Amniotic epithelial cell (primary cell): ENCODE measurements around the gene DNPH1.
A peak's percentile ranks its signal among the peaks of the same experiment; 100 is the strongest.

Experiments used
- DNase-seq: peaks from one replicate; pipeline ENCODE4 v3.0.0-alpha.2; 2010; ENCODE audit warnings: low read depth

The DNPH1 gene

GRCh38 chr6:43263314-43264178 lies 34.3 kb upstream of the DNPH1 start:
- DNase-seq, result peak; percentile 51

GRCh38 chr6:43262780-43263313 lies 33.6 kb upstream of the DNPH1 start:
- no peak for DNase-seq

GRCh38 chr6:43262000-43262779 lies 32.9 kb upstream of the DNPH1 start:
- DNase-seq, result no peak

GRCh38 chr6:43261198-43261597 lies 31.9 kb upstream of the DNPH1 start:
- DNase-seq, result no peak

GRCh38 chr6:43260791-43261190 lies 31.5 kb upstream of the DNPH1 start:
- no peak for DNase-seq

- DNase-seq, result no peak
Observed at GRCh38 chr6:43258807-43259686, 29.8 kb upstream of the DNPH1 start.

- no peak for DNase-seq
Observed at GRCh38 chr6:43258180-43258579, 28.9 kb upstream of the DNPH1 start.

- no peak for DNase-seq
Observed at GRCh38 chr6:43257367-43258145, 28.3 kb upstream of the DNPH1 start.

- DNase-seq, result no peak
Observed at GRCh38 chr6:43256670-43257366, 27.5 kb upstream of the DNPH1 start.

GRCh38 chr6:43255408-43256054 lies 26.2 kb upstream of the DNPH1 start:
- no peak for DNase-seq

GRCh38 chr6:43254846-43255245 lies 25.6 kb upstream of the DNPH1 start:
- DNase-seq, result no peak

GRCh38 chr6:43254138-43254817 lies 25.0 kb upstream of the DNPH1 start:
- peak; percentile 26 for DNase-seq

- DNase-seq, result no peak
Observed at GRCh38 chr6:43253401-43253800, 24.1 kb upstream of the DNPH1 start.

- DNase-seq, result no peak
Observed at GRCh38 chr6:43250992-43251373, 21.7 kb upstream of the DNPH1 start.

- no peak for DNase-seq
Observed at GRCh38 chr6:43248791-43249190, 19.5 kb upstream of the DNPH1 start.

- no peak for DNase-seq
Observed at GRCh38 chr6:43248101-43248500, 18.8 kb upstream of the DNPH1 start.

- DNase-seq, result peak; percentile 58
Observed at GRCh38 chr6:43247114-43247999, 18.1 kb upstream of the DNPH1 start.
